Measurements from ENCODE around the gene PLA2R1.

DNA sequence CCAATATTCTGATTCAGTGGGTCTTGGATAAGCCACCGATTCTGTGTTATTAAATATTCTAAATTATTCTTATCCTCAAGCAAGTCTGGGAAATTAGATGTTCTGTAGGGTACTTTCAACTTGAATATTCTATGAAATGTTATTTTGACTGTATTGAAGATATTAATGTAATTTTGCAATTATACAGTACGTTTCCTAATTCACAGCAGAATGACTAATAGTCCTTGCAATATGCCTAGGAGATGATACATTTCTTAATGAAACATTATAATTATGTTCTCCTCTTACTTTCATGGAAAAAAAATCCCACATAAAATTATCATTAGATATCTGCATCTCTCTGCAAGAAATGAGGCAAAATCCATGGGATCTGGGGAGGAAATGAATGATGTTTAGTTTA lies 46.2 kb upstream of the PLA2R1 start:
- TF ChIP-seq, protein P1, sequence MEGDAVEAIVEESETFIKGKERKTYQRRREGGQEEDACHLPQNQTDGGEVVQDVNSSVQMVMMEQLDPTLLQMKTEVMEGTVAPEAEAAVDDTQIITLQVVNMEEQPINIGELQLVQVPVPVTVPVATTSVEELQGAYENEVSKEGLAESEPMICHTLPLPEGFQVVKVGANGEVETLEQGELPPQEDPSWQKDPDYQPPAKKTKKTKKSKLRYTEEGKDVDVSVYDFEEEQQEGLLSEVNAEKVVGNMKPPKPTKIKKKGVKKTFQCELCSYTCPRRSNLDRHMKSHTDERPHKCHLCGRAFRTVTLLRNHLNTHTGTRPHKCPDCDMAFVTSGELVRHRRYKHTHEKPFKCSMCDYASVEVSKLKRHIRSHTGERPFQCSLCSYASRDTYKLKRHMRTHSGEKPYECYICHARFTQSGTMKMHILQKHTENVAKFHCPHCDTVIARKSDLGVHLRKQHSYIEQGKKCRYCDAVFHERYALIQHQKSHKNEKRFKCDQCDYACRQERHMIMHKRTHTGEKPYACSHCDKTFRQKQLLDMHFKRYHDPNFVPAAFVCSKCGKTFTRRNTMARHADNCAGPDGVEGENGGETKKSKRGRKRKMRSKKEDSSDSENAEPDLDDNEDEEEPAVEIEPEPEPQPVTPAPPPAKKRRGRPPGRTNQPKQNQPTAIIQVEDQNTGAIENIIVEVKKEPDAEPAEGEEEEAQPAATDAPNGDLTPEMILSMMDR (conservative IDR thresholded peaks at IDR 0.05; ENCODE audit: low read depth, low read length), result no peak
- TF ChIP-seq POLR2A (IDR thresholded peaks at IDR 0.05; ENCODE audit: low read depth, low read length), result no peak
- TF ChIP-seq, protein P2, sequence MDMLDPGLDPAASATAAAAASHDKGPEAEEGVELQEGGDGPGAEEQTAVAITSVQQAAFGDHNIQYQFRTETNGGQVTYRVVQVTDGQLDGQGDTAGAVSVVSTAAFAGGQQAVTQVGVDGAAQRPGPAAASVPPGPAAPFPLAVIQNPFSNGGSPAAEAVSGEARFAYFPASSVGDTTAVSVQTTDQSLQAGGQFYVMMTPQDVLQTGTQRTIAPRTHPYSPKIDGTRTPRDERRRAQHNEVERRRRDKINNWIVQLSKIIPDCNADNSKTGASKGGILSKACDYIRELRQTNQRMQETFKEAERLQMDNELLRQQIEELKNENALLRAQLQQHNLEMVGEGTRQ (IDR thresholded peaks at IDR 0.05; ENCODE audit: low read depth, low read length), result no peak
- TF ChIP-seq, protein P3, sequence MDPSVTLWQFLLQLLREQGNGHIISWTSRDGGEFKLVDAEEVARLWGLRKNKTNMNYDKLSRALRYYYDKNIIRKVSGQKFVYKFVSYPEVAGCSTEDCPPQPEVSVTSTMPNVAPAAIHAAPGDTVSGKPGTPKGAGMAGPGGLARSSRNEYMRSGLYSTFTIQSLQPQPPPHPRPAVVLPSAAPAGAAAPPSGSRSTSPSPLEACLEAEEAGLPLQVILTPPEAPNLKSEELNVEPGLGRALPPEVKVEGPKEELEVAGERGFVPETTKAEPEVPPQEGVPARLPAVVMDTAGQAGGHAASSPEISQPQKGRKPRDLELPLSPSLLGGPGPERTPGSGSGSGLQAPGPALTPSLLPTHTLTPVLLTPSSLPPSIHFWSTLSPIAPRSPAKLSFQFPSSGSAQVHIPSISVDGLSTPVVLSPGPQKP (IDR thresholded peaks at IDR 0.05; ENCODE audit: borderline replicate concordance, low read depth, low read length), result no peak
- TF ChIP-seq RFX5 (IDR thresholded peaks at IDR 0.05; ENCODE audit: low read depth, low read length), result no peak
- TF ChIP-seq RAD21 (IDR thresholded peaks at IDR 0.05; ENCODE audit: low read length), result no peak
- no peak for TF ChIP-seq MXI1 (IDR thresholded peaks at IDR 0.05; ENCODE audit: borderline replicate concordance, low read depth, low read length)
- no peak for TF ChIP-seq RCOR1 (IDR thresholded peaks at IDR 0.05; ENCODE audit: insufficient replicate concordance, low read length)
- TF ChIP-seq MAFK (IDR thresholded peaks at IDR 0.05; ENCODE audit: low read depth, low read length), result no peak
- TF ChIP-seq SMC3 (IDR thresholded peaks at IDR 0.05; ENCODE audit: low read depth, low read length), result no peak
